Measurements from ENCODE around the gene TMIGD3. TPM values are rescaled to one million over a fixed set of nuclear protein-coding genes. Genes with fewer than 3 reads are reported as not detected.

The TMIGD3 gene
- total and polyA plus RNA-seq, 2 donors (not counting 1 experiment from before 2014, with no cell fraction given) = 0.19 TPM; not detected in 1

DNA sequence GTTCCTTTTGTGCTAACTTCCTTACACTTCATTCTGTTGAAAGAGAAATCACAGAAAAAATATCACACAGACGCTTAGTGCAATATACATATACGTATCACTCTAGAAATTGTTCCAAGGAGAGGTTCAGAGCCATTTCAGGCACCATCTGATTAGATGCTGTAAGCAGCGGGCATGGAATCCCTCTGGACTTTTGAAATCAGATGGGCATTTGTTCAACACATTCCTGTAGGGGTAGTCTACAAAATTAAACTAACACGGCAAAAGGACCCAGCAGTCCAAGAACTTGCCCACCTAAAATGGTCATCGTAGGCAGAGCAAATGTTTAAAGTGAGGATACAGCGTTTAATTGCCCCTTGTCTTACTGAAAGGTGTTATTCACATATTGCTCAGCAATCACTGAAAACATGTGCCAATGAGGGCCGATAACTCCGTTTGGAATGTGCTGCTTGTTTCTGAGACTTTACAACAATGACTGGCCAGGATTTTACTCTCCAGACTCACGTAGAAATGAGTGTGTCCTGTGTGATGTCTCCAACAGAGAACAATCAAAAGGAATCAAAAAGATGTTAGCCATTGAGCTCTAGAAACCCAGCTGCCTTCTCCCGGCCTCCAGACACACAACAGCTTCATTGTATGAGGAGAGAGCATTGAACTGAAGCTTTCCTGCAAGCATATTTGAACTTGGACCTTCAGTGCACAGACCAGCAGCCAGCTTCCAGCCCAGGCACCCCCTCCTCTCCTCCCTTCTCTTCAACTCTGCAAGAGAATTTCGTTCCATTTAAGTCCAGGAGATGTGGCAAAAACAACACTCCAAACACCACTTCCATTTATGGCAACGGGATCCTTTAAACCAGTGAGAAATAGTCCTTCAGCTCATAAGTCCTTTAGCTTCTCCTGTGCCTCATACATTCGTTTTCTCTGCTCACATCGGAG lies 32.1 kb upstream of the TMIGD3 start:
- Mint-ChIP-seq H3K4me3 (no peak overlapping the region), H3K27ac (no peak overlapping the region), H3K4me1 (no peaks in the 10 kb centered on the region), H3K9me3 (ENCODE audit: insufficient read depth) (no peaks in the 10 kb centered on the region), H3K27me3 (peaks cover 13% of the 10 kb centered on the region)
- Histone ChIP-seq H3K36me3 (replicated peaks in 1 of 2; ENCODE audit: control extremely low read depth in 1 of 2, control insufficient read depth in 1 of 2, extremely low read depth in 1 of 2, insufficient read depth in 2 of 2, low read length in 1 of 2) (no peaks in the 10 kb centered on the region), H2AFZ (ENCODE audit: insufficient read depth, low read depth, low read length, poor library complexity, severe bottlenecking) (no peak overlapping the region), H3K4me3 (ENCODE audit: control extremely low read depth in 1 of 5, extremely low read depth in 1 of 5, insufficient read depth in 1 of 5, low read depth in 2 of 5, low read length in 4 of 5) (no peak overlapping the region), H3K79me2 (ENCODE audit: control insufficient read depth, insufficient read depth, low read length) (no peaks in the 10 kb centered on the region), H3K9ac (ENCODE audit: low read length) (no peak overlapping the region), H3K4me1 (ENCODE audit: control insufficient read depth in 2 of 2, insufficient read depth in 2 of 2, low read length in 2 of 2) (no peaks in the 10 kb centered on the region), H3K27me3 (replicated peaks in 1 of 4; ENCODE audit: control extremely low read depth in 1 of 4, control insufficient read depth in 3 of 4, insufficient read depth in 4 of 4, low read length in 3 of 4) (no peaks in the 10 kb centered on the region), H3K9me3 (ENCODE audit: control extremely low read depth in 1 of 3, control insufficient read depth in 2 of 3, insufficient read depth in 1 of 3, low read length in 2 of 3) (no peaks in the 10 kb centered on the region), H3K27ac (ENCODE audit: low read length in 2 of 2) (no peak overlapping the region), H3K4me2 (replicated peaks; ENCODE audit: low read depth, low read length, poor library complexity, severe bottlenecking) (no peak overlapping the region), H4K20me1 (ENCODE audit: control insufficient read depth, insufficient read depth, low read length, poor library complexity, severe bottlenecking) (no peaks in the 10 kb centered on the region)
- ChIA-PET POLR2A (no interaction called here), CTCF (no interaction called here)
- ATAC-seq (ENCODE audit: low read depth) = no peak
- 92% methylated on average over 7 of the region's 14 CpGs for WGBS (ENCODE audit: insufficient coverage)
- no peak for DNase-seq
- TF ChIP-seq, protein P1, sequence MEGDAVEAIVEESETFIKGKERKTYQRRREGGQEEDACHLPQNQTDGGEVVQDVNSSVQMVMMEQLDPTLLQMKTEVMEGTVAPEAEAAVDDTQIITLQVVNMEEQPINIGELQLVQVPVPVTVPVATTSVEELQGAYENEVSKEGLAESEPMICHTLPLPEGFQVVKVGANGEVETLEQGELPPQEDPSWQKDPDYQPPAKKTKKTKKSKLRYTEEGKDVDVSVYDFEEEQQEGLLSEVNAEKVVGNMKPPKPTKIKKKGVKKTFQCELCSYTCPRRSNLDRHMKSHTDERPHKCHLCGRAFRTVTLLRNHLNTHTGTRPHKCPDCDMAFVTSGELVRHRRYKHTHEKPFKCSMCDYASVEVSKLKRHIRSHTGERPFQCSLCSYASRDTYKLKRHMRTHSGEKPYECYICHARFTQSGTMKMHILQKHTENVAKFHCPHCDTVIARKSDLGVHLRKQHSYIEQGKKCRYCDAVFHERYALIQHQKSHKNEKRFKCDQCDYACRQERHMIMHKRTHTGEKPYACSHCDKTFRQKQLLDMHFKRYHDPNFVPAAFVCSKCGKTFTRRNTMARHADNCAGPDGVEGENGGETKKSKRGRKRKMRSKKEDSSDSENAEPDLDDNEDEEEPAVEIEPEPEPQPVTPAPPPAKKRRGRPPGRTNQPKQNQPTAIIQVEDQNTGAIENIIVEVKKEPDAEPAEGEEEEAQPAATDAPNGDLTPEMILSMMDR (IDR thresholded peaks at IDR 0.05) = no peak
- no peak for TF ChIP-seq EZH2 (IDR thresholded peaks at IDR 0.05; ENCODE audit: borderline replicate concordance, insufficient read depth, low read depth, low read length, poor library complexity, severe bottlenecking)
- intact Hi-C loops (cut with micrococcal nuclease) = no loop called here

GRCh38 chr1:111520053-111520452 lies 16.6 kb upstream of the TMIGD3 start:
- no peaks in the 10 kb centered on the region for H3K36me3 ChIP-seq (replicated peaks in 1 of 2; ENCODE audit: control extremely low read depth in 1 of 2, control insufficient read depth in 1 of 2, extremely low read depth in 1 of 2, insufficient read depth in 2 of 2, low read length in 1 of 2)
- ChIA-PET CTCF (interaction anchor here (0.9 to 1.0 kb wide), 2 partner anchors 12 to 194 kb away, joined by 3 read pairs; no protein-coding TSS in a partner anchor), POLR2A (no interaction called here)
- no peak overlapping the region for H3K4me2 ChIP-seq (replicated peaks; ENCODE audit: low read depth, low read length, poor library complexity, severe bottlenecking)
- H3K4me3 ChIP-seq (ENCODE audit: control extremely low read depth in 1 of 5, extremely low read depth in 1 of 5, insufficient read depth in 1 of 5, low read depth in 2 of 5, low read length in 4 of 5) = no peak overlapping the region
- H2AFZ ChIP-seq (ENCODE audit: insufficient read depth, low read depth, low read length, poor library complexity, severe bottlenecking) = no peak overlapping the region
- H3K4me1 ChIP-seq (ENCODE audit: control insufficient read depth in 2 of 2, insufficient read depth in 2 of 2, low read length in 2 of 2) = peaks cover 23 to 27% of the 10 kb centered on the region in 2 donors
- H3K27ac Mint-ChIP-seq = no peak overlapping the region
- H3K79me2 ChIP-seq (ENCODE audit: control insufficient read depth, insufficient read depth, low read length) = no peaks in the 10 kb centered on the region
- no peak overlapping the region for H3K27ac ChIP-seq (ENCODE audit: low read length in 2 of 2)
- DNase-seq = no peak
- no peak overlapping the region for H3K4me3 Mint-ChIP-seq
- H3K27me3 Mint-ChIP-seq = no peaks in the 10 kb centered on the region
- 83% methylated on average over 1 of the region's 3 CpGs for WGBS (ENCODE audit: insufficient coverage)
- H3K27me3 ChIP-seq (replicated peaks in 1 of 4; ENCODE audit: control extremely low read depth in 1 of 4, control insufficient read depth in 3 of 4, insufficient read depth in 4 of 4, low read length in 3 of 4) = no peaks in the 10 kb centered on the region
- no peak for ATAC-seq (ENCODE audit: low read depth)
- TF ChIP-seq, protein P1 (IDR thresholded peaks at IDR 0.05) = no peak
- no peak for TF ChIP-seq EZH2 (IDR thresholded peaks at IDR 0.05; ENCODE audit: borderline replicate concordance, insufficient read depth, low read depth, low read length, poor library complexity, severe bottlenecking)
- H3K9me3 Mint-ChIP-seq (ENCODE audit: insufficient read depth) = peaks cover 2% of the 10 kb centered on the region
- peaks cover 28% of the 10 kb centered on the region for H3K4me1 Mint-ChIP-seq
- intact Hi-C loops (cut with micrococcal nuclease) = no loop called here
- H3K9ac ChIP-seq (ENCODE audit: low read length) = no peak overlapping the region
- peaks cover 0 to 8% (median 0%) of the 10 kb centered on the region in 3 donors for H3K9me3 ChIP-seq (ENCODE audit: control extremely low read depth in 1 of 3, control insufficient read depth in 2 of 3, insufficient read depth in 1 of 3, low read length in 2 of 3)
- H4K20me1 ChIP-seq (ENCODE audit: control insufficient read depth, insufficient read depth, low read length, poor library complexity, severe bottlenecking) = no peaks in the 10 kb centered on the region
